ENCODE results near the gene NPAS3.

Gene NPAS3

GRCh38 chr14:33332497-33332896, 393.8 kb downstream of the NPAS3 start:
- no peak for DNase-seq

- no peak for DNase-seq
Measured at GRCh38 chr14:33335366-33335765, 396.7 kb downstream of the NPAS3 start.

GRCh38 chr14:33342299-33342974, 403.8 kb downstream of the NPAS3 start:
- DNase-seq, result no peak

GRCh38 chr14:33343016-33343415, 404.3 kb downstream of the NPAS3 start:
- DNase-seq, result no peak

GRCh38 chr14:33347796-33348195, 409.1 kb downstream of the NPAS3 start:
- no peak for DNase-seq

GRCh38 chr14:33348510-33348909, 409.8 kb downstream of the NPAS3 start:
- DNase-seq, result no peak

GRCh38 chr14:33349871-33350270, 411.2 kb downstream of the NPAS3 start:
- peak; percentile 25 for DNase-seq

GRCh38 chr14:33350366-33350990, 411.8 kb downstream of the NPAS3 start:
- DNase-seq, result peak; percentile 28

- no peak for DNase-seq
Measured at GRCh38 chr14:33352821-33353220, 414.1 kb downstream of the NPAS3 start.

GRCh38 chr14:33356181-33356580, 417.5 kb downstream of the NPAS3 start:
- no peak for DNase-seq

GRCh38 chr14:33357225-33358010, 418.7 kb downstream of the NPAS3 start:
- no peak for DNase-seq

GRCh38 chr14:33359288-33359881, 420.7 kb downstream of the NPAS3 start:
- no peak for DNase-seq

- DNase-seq, result no peak
Measured at GRCh38 chr14:33362934-33363333, 424.3 kb downstream of the NPAS3 start.

- no peak for DNase-seq
Measured at GRCh38 chr14:33363682-33364081, 425.0 kb downstream of the NPAS3 start.

GRCh38 chr14:33364466-33364865, 425.8 kb downstream of the NPAS3 start:
- no peak for DNase-seq

GRCh38 chr14:33369041-33369440, 430.4 kb downstream of the NPAS3 start:
- DNase-seq, result no peak

GRCh38 chr14:33369972-33370371, 431.3 kb downstream of the NPAS3 start:
- no peak for DNase-seq

- DNase-seq, result no peak
Measured at GRCh38 chr14:33370426-33370825, 431.7 kb downstream of the NPAS3 start.

- no peak for DNase-seq
Measured at GRCh38 chr14:33375196-33375595, 436.5 kb downstream of the NPAS3 start.

- DNase-seq, result no peak
Measured at GRCh38 chr14:33375786-33376185, 437.1 kb downstream of the NPAS3 start.

- DNase-seq, result no peak
Measured at GRCh38 chr14:33376510-33376909, 437.8 kb downstream of the NPAS3 start.

- DNase-seq, result no peak
Measured at GRCh38 chr14:33377596-33378390, 439.1 kb downstream of the NPAS3 start.

Data from right kidney (tissue), 1 donor.